DMS79 (cell line): ENCODE results near the gene FOXF2.

ENCODE experiments used
- DNase-seq: peaks from one replicate; lab custom pipeline; 2025; lab: John Stamatoyannopoulos, UW

The FOXF2 gene

DNA sequence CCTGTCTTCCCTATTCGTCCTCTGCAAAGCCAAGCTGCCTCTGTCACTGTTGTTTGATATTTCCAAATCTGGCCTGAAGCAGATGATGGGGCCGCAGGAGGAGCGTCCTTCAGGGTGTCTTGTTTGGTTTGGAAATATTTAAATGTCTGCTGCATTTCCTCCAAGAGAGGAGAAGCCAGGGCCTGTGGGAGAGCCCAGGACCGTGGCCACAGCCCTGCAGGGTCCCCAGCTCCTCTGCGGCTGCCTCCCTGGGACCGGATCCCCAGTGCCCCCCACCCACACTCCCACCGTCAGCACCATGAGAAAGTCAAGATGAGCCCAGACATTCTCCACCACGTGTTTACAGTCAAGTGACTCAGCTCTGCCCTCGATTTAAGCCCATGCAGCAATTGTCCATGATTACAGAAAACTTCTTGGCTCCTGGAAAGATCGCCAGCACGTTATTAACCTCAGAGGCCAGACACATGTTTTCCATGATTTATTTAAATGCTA lies 18.2 kb downstream of the FOXF2 start:
- DNase-seq = no peak

DNA sequence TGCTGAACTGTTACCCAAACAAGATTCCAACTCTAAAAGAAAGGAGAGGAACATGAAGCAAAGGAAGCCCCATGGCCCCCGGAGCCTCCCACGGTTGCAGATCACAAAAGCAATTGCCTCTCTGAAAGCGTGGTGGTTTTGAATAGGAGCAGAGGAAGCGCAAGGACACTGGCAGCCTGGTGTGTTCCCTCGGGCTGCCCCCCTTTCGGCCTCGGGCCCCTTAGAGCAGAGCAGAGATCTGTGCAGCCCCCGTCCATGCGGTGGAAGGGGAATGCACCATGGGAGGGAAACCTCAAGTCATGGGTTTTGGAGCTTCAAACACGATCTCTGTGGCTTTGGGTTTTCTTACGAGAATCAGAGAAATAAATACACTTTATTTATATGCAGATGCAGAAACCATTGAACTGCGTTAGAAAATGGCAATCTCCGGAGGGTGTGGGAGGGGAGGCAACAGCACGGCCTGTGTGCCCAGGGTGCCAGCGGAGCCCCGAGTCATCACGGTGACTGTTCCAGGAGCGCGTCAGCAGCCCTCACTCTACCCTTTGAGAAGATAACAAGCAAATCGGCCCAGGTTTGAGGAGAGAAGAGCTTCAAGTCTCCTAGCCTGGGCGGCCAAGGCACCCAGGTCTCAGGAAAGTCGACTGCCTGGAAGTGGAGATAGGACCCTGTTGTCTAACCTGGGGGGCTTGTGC lies 20.5 kb downstream of the FOXF2 start:
- no peak for DNase-seq

DNA sequence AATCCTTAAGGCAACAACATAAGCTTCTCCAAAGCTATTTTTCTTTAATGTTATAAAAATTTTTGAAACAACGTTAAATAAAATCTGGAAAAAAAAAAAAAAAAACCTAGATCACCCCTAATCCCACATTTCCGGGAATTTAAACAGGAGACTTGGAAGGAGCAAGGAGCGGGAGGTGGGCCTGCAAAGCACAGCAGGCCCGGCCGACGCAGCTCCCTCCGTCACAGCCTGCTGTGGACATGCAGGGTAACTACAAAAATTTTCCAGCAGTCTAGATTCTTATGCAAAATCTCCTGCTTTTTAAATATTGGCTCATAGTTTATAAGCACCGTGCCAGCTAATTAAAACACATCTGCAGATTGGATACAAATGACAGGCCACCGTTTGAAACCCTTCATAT lies 23.5 kb downstream of the FOXF2 start:
- no peak for DNase-seq

DNA sequence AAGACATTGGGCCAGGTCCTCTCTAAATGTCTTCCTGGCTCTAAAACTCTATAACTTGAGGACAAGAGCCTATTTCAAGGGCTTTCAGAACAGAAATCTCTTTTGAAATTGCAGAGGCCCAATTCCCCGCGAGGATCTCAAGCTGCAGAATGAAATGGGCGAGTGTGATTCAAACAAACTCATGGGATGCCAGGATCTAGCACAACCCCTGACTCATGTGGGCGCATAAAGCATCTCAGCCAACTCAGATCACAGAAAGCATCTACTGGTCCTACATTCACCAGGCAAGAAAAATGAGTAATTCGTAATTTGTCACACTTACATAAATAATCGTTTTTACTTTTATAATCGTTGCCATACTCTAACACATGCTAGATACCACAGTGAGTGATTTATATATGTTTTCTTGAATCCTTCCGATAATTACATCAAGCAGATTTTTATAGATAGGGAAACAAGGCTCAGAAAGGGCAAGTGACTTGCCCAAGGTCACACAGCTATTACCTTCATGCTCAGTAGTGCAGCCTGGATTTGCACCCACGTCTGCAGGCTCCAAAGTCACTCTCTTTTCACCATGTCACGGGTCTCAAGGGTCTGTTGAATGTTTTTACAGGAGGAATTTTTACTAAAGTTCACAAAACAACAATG lies 26.2 kb downstream of the FOXF2 start:
- no peak for DNase-seq

DNA sequence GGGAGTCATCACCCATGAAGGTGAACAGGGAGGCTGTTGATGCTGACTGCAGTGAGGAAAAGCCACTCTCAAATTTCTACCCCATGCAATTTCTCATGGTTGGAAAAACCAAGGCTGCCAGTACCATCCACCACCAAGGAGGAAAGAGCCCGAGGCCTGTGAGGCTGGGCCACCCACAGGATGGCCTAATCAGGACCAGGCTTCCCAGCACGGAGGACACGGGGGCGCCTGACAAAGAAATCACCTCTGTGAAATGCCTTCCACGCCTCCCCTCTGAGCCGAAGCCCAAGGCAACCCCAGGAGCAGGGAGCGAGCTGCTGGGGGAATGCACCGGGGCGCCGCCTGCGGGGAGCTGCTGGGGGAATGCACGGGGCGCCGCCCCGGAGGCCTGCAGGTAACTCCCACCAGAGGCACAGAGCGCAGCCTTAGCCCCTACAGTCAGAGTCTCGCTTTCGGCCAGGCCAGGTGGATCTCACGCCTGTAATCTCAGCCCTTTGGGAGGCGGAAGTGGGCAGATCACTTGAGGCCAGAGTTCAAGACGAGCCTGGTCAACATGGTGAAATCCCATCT lies 26.9 kb downstream of the FOXF2 start:
- no peak for DNase-seq

DNA sequence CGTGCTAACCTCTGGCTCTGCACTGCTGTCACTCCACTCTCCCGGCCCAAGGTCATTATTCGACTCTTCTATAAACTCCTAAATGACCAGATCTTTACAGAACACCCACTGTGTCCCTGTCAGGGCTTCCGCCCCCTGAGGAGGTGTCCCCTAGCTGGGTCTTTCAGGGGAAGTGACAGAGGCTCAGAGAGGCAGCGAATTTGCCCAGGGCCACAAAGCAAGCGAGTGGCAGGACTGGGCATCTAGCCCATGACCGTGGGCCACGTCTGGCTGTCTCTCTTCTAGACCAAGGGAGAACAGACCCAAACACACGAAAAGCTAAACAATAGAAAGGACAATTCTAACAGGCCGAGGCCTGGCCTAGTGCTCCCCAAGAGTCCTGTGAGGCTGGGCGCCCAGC lies 27.4 kb downstream of the FOXF2 start:
- DNase-seq = no peak

DNA sequence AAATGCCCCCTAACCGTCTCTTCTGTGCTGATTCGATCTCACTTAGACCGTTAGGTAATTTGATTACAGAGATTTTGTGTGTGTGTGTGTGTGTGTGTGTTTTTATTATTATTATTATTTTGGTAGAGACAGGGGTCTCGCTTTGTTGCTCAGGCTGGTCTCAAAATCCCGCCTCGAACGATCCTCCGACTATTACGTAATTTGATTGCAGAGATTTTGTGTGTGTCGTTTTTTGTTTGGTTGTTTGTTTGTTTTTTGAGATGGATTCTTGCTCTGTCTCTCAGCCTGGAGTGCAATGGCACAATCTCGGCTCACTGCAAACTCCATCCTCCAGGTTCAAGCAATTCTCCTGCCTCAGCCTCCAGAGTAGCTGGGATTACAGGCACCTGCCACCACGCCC lies 28.3 kb downstream of the FOXF2 start:
- DNase-seq = no peak

DNA sequence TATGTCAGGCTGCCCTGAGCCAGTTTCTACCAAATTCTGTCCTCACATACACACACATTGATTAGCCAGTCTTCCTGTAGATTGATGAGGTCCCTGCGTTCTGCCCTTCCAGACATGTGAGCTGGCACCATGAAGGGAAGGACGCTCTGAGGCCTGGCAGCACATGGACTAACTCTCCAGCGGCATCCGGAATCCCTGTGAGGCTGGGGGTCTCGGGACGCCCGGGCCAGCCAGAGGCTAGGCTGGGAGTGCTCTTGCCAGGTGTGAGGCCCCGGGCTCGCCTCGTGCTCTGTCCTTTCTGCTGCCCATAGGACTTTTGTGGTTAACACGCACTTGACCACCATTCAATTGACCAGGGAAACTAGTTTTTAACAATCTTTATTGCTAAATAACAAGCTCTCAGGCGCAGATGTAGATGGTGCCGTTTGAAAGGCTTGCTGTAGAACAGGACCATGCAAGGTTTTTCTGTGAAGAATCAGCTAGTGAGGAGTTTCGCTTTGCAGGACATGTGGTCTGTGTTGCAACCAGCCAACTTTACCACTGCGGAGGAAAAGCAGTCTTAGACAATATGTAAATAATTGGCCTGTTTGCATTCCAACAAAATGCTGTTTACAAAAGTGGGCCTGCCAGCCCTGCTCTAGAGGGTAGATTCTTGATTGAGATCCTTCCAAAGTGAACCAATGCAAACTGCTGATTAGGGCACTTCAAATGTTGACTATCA lies 29.3 kb downstream of the FOXF2 start:
- DNase-seq = no peak

DNA sequence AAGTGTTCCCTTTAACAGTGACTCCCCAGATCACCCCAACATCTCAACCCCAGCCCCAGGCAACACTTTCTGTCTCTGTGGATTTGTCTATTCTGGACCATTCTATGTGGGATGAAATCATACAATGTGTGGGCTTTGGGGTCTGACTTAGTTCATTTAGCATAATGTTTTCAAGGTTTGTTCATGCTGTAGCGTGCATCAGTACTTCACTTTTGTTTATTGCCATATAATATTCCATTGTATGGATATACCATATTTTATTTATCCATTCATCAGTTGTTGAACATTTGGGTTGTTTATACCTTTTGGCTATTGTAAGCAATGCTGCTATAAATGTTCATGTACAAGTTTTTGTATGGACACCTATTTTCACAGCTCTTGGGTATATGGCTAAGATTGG lies 31.0 kb downstream of the FOXF2 start:
- DNase-seq = no peak

DNA sequence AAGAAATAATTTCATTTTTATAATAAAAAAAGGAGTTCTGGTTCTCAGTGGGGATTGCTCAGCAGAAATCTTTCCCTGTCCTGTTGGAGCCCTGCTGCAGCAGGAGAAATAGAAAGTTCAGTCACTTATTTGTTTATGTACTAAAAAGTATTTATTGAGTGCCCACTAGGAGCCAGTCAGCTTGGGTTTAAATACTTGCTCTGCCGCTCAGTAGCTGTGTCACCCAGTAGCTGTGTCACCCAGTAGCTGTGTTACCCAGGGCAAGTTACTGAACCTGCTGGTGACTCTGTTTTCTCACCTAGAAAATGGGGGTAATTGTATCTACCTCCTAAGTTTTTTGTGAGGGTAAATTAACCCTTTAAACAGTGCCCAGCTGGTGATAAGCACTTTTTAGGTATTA lies 32.9 kb downstream of the FOXF2 start:
- no peak for DNase-seq

DNA sequence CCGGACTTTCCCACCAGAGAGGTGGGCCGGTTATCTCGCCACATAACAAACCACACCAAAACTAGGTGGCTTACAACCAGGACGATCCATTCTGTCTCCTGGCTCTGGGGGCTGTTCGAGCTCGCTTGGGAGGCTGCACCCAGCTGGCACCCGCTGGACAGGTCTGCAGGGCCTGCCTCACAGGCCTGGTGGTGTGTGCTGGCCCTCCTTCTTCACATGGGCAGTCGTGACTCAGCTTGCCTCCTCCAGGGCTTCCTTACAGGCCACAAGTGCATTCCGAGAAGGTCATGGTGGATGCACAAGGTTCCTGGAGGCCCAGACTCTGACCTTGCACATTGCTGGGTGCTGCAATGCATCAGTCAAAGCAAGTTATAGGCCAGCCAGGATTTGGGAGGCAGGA lies 34.2 kb downstream of the FOXF2 start:
- DNase-seq = no peak

DNA sequence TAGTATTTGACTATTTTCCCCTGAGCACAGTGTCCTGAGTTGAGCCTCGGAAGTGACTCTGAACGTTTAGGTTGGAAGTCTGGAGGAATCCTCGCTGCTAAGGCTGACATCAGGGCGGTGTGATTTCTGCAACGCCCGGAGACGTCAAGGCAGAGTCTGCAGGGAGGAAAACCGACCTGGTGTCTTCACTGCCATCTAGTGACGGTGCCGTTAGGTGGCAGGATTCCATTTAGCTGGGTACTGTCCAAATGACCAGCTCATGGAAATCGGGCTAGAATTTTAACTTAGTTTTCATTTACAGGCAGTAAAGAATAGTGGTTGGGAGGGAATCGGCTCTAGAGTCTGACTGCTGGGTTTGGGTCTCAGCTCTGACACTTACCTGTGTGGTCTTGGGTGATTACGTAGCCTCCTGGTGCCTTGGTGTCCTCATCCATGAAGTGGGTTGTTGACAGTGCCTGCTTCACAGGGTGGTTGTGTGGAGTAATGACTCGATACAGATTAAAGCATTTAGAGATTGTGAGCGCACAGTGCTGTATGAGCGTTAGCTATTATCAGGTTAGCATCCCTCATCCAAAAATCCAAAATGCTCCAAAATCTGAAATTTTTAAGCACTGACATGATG lies 35.0 kb downstream of the FOXF2 start:
- no peak for DNase-seq

DNA sequence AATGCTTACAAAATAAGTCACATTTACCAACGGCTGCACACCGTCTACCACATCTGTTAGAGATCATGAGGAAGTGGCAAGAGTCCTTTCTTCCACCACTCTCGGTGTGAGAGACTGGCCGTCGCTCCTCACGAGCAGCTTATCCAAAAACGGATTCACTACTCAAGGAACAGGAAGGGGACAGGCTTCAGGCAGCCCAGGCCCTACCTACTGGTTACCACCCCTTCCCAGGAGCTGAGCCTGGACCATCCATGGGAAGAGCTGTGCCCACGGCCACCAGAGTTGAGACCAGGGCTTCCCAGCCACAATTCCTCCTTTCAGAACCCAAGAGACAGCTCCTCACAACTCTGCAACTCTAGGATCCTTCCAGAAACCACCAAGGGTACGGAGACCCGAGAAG lies 37.0 kb downstream of the FOXF2 start:
- DNase-seq = no peak

DNA sequence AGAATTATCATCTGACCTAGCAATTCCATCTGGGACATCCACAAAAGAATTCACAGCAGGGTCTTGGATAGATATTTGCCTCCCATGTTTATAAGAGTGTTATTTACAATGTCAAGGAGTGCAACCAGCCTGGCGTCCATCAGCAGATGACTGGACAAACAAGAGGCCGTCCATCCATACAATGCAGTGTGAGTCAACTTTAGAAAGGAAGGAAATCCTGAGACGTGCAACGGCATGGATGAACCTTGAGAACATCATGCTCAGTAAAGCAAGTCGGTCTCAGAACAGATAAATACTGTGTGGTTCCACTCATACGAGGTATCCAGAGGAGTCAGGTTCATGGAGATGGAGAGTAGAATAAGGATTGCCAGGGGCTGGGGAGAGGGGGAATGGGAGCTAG lies 46.4 kb downstream of the FOXF2 start:
- no peak for DNase-seq

DNA sequence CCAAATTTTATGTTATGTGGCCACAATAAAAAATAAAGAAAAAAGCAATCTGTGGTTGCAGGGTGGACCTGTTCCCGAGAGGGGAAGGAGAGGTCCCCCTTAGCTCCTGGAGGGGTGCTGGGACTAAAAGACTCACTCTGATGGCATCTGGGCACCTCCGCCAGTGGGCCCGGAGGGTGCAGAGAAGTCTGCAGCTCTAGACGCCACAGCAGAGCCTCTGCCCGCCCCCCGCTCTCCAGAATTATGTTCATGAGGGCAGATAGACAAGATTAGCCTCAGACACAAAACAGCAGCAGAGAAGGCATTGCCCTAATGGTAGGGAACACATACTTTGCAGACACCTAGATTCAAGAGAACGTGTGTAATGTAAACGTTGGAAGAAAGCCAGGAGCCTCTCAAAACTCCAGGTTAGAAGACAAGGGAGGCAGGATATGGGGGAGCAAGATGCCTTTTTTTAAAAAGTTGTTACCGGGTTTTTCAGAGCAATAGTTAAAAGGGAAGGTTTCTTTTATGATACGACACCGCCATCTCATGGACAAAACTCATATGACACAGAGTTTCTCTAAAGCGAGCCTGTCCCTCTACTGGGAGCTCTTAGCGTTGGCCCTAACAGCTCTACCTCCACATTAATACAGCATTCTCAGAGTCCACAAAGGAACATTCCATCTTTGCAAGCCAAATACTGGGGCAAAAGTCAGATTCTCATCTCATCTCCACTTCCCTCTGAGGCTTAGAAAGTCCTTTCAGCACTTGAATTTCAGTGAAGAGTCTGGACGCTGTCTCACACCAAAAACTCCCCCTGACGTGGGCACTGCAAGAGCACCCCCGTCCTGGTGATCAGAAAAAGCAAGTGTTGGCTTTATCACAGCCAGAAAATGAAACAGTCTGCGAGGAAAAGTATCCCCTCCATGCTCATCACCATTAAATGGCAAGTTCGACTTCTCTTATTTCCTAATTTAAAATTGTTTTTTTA lies 47.2 kb downstream of the FOXF2 start:
- no peak for DNase-seq

DNA sequence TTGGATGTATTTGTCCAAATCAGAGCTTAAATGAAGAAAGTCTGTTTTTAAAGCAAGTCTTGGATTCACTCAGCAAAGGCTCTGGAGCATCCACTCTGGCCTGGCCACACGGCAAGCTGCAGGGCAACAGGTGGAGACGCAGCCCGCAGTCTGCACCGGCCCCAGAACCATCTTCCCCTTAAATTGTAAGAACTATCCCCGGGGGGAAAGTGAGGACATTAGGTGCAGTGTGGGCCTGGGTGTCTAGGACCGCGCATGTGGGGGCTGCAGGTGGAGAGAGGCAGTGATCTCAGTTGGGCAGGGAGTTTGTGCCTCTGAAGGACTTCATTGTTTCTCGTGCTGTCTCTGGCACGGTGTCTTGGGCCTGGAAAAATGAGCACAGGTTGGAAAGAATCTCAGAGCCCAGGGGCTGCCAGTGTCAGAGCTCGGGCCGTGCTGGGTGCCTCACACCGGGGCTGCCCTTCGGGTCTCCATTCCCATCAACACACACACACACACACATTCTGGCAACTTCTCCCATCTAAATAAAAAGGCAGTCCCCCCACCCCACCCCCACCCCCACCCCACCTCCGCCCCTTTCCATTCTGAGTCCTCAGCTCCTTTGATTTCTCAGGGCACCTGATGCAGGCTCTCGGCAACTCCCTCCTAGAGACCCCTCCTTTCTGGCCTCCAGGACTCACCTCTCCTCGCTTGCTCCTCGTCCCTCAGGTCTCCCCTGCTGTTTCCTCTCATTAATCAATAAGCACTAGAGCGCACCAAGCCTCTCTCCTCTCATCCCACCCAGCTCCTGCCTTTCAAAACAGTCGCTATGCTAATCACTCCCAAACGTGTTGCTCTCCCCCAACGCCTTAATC lies 48.4 kb downstream of the FOXF2 start:
- DNase-seq = no peak

DNA sequence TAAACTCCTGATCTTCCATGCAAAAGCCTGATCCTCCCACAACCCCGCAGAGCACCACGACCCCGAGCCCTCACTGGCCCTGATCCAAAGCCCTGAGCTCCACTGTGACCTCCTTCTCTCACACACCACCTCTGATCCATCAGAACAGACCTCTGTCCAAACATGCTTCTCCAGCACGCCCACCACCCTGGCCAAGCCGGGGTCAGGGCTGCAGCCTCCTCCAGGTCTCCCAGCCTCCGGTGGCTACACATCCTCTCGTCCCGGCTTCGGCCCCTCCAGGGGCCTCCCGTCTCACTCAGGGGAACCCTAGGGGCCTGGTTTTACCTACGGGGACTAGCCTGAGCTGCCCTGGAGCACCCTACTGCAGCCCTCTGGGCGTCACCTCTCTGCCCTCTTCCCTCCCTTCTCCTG lies 49.1 kb downstream of the FOXF2 start:
- DNase-seq = no peak

DNA sequence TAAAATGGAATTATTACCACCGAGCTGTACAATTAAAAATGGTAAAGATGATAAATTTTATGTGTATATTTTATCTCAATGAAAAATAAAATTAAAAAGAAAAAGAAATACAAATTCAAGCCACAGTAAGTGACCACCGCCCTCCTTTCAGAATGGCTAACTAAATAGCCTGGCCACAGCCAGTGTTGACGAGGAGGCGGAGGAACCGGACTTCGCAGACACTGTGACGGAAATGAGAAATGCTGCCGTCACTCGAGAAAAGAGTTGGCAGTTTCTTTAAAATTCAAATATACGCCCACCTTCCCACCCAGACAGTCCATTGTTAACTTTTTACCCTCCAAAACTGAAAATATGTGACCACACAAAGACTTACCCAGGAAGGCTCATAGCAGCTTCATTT lies 50.0 kb downstream of the FOXF2 start:
- DNase-seq = no peak

DNA sequence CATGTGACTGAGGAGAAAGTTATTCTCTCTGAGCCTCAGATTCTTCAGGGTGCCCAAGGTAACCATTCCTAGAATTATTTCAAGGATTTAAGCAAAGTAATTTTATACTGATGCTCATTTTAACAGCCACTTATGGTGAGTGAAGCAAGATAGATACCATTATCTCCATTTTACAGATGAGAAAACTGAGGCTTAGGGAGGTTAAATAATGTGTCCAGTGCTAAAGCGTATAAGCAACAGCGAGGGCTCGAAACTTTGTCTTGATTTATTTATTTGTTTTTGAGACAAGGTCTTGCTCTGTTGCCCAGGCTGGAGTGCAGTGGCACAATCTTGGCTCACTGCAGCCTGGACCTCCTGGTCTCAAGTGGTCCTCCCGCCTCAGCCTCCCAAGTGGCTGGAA lies 53.6 kb downstream of the FOXF2 start:
- no peak for DNase-seq
